HepG2 (cell line): ENCODE measurements around the gene MUSK. TPM values are rescaled to one million over a fixed set of nuclear protein-coding genes. Genes with fewer than 3 reads are reported as not detected.

Experiments
- ATAC-seq: fragments of 200-7000 bp; cut with Tn5 transposase; 3 replicates; pipeline ENCODE4 v1.9.1; 2020; ENCODE audit warnings: mild to moderate bottlenecking, moderate library complexity
- BruUV-seq: library from RNA; stranded (reverse); fragments of 400-500 nt; replicated peaks from 2 replicates; lab custom pipeline; 2021; lab: Mats Ljungman, UMichigan
- CTCF ChIA-PET: fragments of 300-600 bp; formaldehyde crosslinking; extraction: SDS; loops from one replicate; lab custom pipeline; 2021; ENCODE audit warnings: low total read pairs, inconsistent platforms, low intra/inter-chr PET ratio; lab: Yijun Ruan, JAX
- POLR2A ChIA-PET: fragments of 350-600 bp; sonication (Branson Sonifier 250); formaldehyde crosslinking; loops from one replicate; lab custom pipeline; 2020; ENCODE audit warnings: antibody characterized with exemption, inconsistent platforms; lab: Yijun Ruan, JAX
- DNase-seq: peaks from one replicate; pipeline ENCODE4 v3.0.0-alpha.2; 2015; ENCODE audit warnings: low spot score
- FAIRE-seq: peaks from 3 replicates; lab custom pipeline; 2011; peaks lifted over from hg19 to GRCh38; lab: Jason Lieb, UNC
- H2AFZ ChIP-seq: one replicate; pipeline ENCODE4 v1.6.1; 2011; ENCODE audit warnings: low read length, inconsistent platforms
- H3K27ac ChIP-seq: fragments of 300-600 bp; 3 replicates; pipeline ENCODE4 v1.8.0; 2011; ENCODE audit warnings: mixed run types, mild to moderate bottlenecking, mixed read lengths, low read length, inconsistent platforms; ENCODE audit not compliant: insufficient read depth; ENCODE audit errors: extremely low read length
- H3K27me3 ChIP-seq, 2 experiments: fragments of 200-600 bp in 1 of 2; 2 replicates in 1 of 2; 3 replicates in 1 of 2; pipeline versions ENCODE4 v1.6.0 to v1.8.0; 2011; ENCODE audit warnings: low read length in 2 of 2, mild to moderate bottlenecking in 2 of 2, moderate library complexity in 2 of 2, inconsistent platforms in 1 of 2; ENCODE audit not compliant: insufficient read depth in 2 of 2, control insufficient read depth in 1 of 2
- H3K36me3 ChIP-seq, 2 experiments: fragments of 200-600 bp in 1 of 2; replicated peaks in 1 of 2; 2 replicates in 1 of 2; 3 replicates in 1 of 2; pipeline versions ENCODE4 v1.5.1 to v1.8.0; 2011; ENCODE audit warnings: low read length in 2 of 2, inconsistent platforms in 1 of 2; ENCODE audit not compliant: insufficient read depth in 2 of 2, control insufficient read depth in 1 of 2
- H3K4me1 ChIP-seq: 2 replicates; pipeline ENCODE4 v1.5.1; 2012; ENCODE audit warnings: low read length, inconsistent platforms; ENCODE audit not compliant: insufficient read depth
- H3K4me2 ChIP-seq: 2 replicates; pipeline ENCODE4 v1.6.0; 2011; ENCODE audit warnings: low read depth, low read length, inconsistent platforms
- H3K4me3 ChIP-seq, 3 experiments: fragments of 200-600 bp in 1 of 3; sonication (generic), shearing (Covaris generic) in 1 of 3; replicated peaks in 1 of 3; 2 replicates each; pipeline ENCODE4 v1.5.1; 2011 to 2016; ENCODE audit warnings: low read length in 3 of 3, inconsistent platforms in 2 of 3, low read depth in 2 of 3, mild to moderate bottlenecking in 2 of 3, control low read depth in 1 of 3, mixed read lengths in 1 of 3; ENCODE audit not compliant: insufficient read depth in 1 of 3
- H3K79me2 ChIP-seq: one replicate; pipeline ENCODE4 v1.6.1; 2011; ENCODE audit warnings: low read length, inconsistent platforms; ENCODE audit not compliant: insufficient read depth
- H3K9ac ChIP-seq: 2 replicates; pipeline ENCODE4 v1.6.0; 2011; ENCODE audit warnings: mild to moderate bottlenecking, low read depth, low read length, inconsistent platforms; ENCODE audit not compliant: insufficient read depth
- H3K9me3 ChIP-seq: 2 replicates; pipeline ENCODE4 v1.5.1; 2012; ENCODE audit warnings: mild to moderate bottlenecking, low read length
- H4K20me1 ChIP-seq: 2 replicates; pipeline ENCODE4 v1.6.0; 2011; ENCODE audit warnings: inconsistent platforms, mild to moderate bottlenecking, low read length, moderate library complexity; ENCODE audit not compliant: insufficient read depth
- CEBPB ChIP-seq: IDR thresholded peaks from 2 replicates; pipeline ENCODE4 v1.6.1; 2011; ENCODE audit warnings: low read depth, low read length, improper control_type of control experiment, borderline replicate concordance
- ERF ChIP-seq: IDR thresholded peaks from 2 replicates; pipeline ENCODE4 v1.6.1; 2018; ENCODE audit warnings: missing biosample characterization, missing genetic modification reagents
- HOXA3 ChIP-seq: sonication (generic); formaldehyde crosslinking; IDR thresholded peaks from 2 replicates; pipeline ENCODE4 v1.5.0; 2020; ENCODE audit warnings: missing genetic modification reagents
- RXRB ChIP-seq: IDR thresholded peaks from 2 replicates; pipeline ENCODE4 v1.6.1; 2016; ENCODE audit warnings: borderline replicate concordance, missing genetic modification reagents, missing compliant biosample characterization
- SPEN ChIP-seq: sonication (generic); formaldehyde crosslinking; IDR thresholded peaks from 2 replicates; pipeline ENCODE4 v1.5.1; 2020; ENCODE audit warnings: low read depth, mild to moderate bottlenecking, missing genetic modification reagents
- ZNF205 ChIP-seq: IDR thresholded peaks from 2 replicates; pipeline ENCODE4 v1.6.1; 2018; ENCODE audit warnings: missing biosample characterization, missing genetic modification reagents
- ZNF33B ChIP-seq: sonication (generic); formaldehyde crosslinking; IDR thresholded peaks from 2 replicates; pipeline ENCODE4 v1.5.1; 2020; ENCODE audit warnings: mild to moderate bottlenecking, missing genetic modification reagents
- ZNF468 ChIP-seq: sonication (generic); formaldehyde crosslinking; IDR thresholded peaks from 2 replicates; pipeline ENCODE4 v1.8.0; 2022; ENCODE audit warnings: mild to moderate bottlenecking, moderate library complexity, missing genetic modification reagents
- WGBS: methylation state at CpG from one replicate; pipeline ENCODE4 v1.1.6; 2017; ENCODE audit warnings: low lambda C conversion rate; 5-methylcytosine and 5-hydroxymethylcytosine counted together
- in situ Hi-C: cut with HindIII; loops from 2 replicates; pipeline ENCODE4 v1.10.0; 2017; ENCODE audit warnings: low pct_unique_long_range_greater_than_20kb; ENCODE audit not compliant: extremely low pct_ligation_motif_present
- intact Hi-C: fragments of 100-400 bp; cut with micrococcal nuclease; formaldehyde crosslinking; loops from one replicate; pipeline ENCODE4 v1.10.0; 2022; ENCODE audit not compliant: unreplicated experiment
- polyA plus RNA-seq, 8 experiments: library from polyadenylated mRNA; depleted of rRNA in 3 of 8; stranded (reverse) in 7 of 8; unstranded in 1 of 8; fragments of >200 nt; fragmentation: Illumina TruSeq in 4 of 8; extraction: Trizol in 4 of 8; gene quantifications; 2 replicates each; pipeline versions ENCODE4 v1.2.1 to v1.2.3, GENCODE V29; 2011 to 2016; ENCODE audit warnings: low read depth in 4 of 8, missing spikeins in 1 of 8, mixed read lengths in 1 of 8; ENCODE audit not compliant: insufficient read depth in 1 of 8
- total RNA-seq, 5 experiments: library from RNA; depleted of rRNA; stranded (reverse); fragments of >200 nt; fragmentation: Illumina TruSeq; extraction: Trizol; gene quantifications; 2 replicates each; pipeline ENCODE4 v1.2.3, GENCODE V29; 2016; ENCODE audit warnings: low read depth in 1 of 5
- TF ChIP-seq, protein P1 (sequence below): sonication (generic); formaldehyde crosslinking; IDR thresholded peaks from 2 replicates; pipeline ENCODE4 v1.9.0; 2021; ENCODE audit warnings: missing genetic modification reagents, borderline replicate concordance

The MUSK gene
- total and polyA plus RNA-seq, 2 of the 13 experiments (the other 11 are each of a cell fraction or from before 2014, with no cell fraction given): not detected

DNA sequence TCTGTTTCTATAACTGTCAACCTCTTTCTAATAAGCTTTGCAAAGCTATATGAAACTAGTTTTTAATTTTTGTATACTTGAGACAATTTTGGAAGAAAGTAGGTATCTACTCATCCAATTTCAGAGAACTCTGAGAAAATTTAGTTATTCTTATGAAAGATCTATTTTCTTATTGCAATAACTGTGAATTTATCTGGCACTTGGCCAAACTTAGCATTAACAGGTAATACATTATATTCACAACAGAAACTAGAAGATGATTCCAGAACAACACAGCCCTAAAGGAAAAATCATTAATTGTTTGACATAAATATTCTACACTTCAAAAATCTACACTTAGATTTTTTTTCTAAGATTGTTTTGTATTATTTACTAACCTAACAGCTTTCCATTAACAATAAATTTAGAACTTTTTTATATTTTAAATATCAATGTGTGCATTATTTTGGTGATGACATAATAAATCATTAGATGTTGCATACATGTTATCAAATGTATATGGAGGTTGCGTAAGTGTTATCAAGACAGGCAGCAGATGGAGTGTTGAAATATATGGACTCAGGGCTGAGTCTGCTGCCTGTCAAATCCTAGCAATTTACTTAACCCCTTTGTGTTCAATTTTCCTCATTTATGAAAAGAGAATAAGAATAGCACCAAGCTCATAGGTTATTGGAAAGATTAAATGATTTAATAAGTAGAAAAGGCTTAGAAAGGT, 141.8 kb downstream of the MUSK start:
- in situ Hi-C loops: no loop called here
- no peak overlapping the region for H2AFZ ChIP-seq
- H3K36me3 ChIP-seq: no peaks in the 10 kb centered on the region
- intact Hi-C loops: no loop called here
- DNase-seq (no peak), ATAC-seq (no peak), FAIRE-seq (no peak)
- 63% methylated on average over 1 of the region's 1 CpG for WGBS
- no peak overlapping the region for H3K27ac ChIP-seq
- no peaks in the 10 kb centered on the region for H3K27me3 ChIP-seq
- no peaks in the 10 kb centered on the region for H3K4me1 ChIP-seq
- ChIA-PET POLR2A (no interaction called here), CTCF (no interaction called here)
- H4K20me1 ChIP-seq: no peaks in the 10 kb centered on the region
- H3K9me3 ChIP-seq: no peaks in the 10 kb centered on the region
- no peak overlapping the region for H3K9ac ChIP-seq
- H3K4me2 ChIP-seq: no peak overlapping the region
- H3K4me3 ChIP-seq: no peak overlapping the region
- TF ChIP-seq CEBPB (peak; percentile 53; the same call in 1 of the 2 replicates), SPEN (CRISPR knock-in tag) (no peak)
- TF ChIP-seq, protein P1, sequence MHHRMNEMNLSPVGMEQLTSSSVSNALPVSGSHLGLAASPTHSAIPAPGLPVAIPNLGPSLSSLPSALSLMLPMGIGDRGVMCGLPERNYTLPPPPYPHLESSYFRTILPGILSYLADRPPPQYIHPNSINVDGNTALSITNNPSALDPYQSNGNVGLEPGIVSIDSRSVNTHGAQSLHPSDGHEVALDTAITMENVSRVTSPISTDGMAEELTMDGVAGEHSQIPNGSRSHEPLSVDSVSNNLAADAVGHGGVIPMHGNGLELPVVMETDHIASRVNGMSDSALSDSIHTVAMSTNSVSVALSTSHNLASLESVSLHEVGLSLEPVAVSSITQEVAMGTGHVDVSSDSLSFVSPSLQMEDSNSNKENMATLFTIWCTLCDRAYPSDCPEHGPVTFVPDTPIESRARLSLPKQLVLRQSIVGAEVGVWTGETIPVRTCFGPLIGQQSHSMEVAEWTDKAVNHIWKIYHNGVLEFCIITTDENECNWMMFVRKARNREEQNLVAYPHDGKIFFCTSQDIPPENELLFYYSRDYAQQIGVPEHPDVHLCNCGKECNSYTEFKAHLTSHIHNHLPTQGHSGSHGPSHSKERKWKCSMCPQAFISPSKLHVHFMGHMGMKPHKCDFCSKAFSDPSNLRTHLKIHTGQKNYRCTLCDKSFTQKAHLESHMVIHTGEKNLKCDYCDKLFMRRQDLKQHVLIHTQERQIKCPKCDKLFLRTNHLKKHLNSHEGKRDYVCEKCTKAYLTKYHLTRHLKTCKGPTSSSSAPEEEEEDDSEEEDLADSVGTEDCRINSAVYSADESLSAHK (CRISPR knock-in tag): no peak
- H3K79me2 ChIP-seq: no peaks in the 10 kb centered on the region
- no TSS peak for BruUV-seq

- Histone ChIP-seq H3K4me3 (no peak overlapping the region), H3K79me2 (no peaks in the 10 kb centered on the region), H3K9ac (no peak overlapping the region), H3K27ac (no peak overlapping the region), H3K27me3 (no peaks in the 10 kb centered on the region), H3K4me1 (no peaks in the 10 kb centered on the region), H4K20me1 (no peaks in the 10 kb centered on the region), H2AFZ (no peak overlapping the region), H3K9me3 (no peaks in the 10 kb centered on the region), H3K4me2 (no peak overlapping the region), H3K36me3 (no peaks in the 10 kb centered on the region)
- no peak for FAIRE-seq
- in situ Hi-C loops: no loop called here
- WGBS: 0% methylated on average over 3 of the region's 3 CpGs
- ChIA-PET CTCF (no interaction called here), POLR2A (no interaction called here)
- ATAC-seq: no peak
- intact Hi-C loops: no loop called here
- TF ChIP-seq ERF (CRISPR knock-in tag) (no peak), ZNF33B (CRISPR knock-in tag) (no peak), RXRB (CRISPR knock-in tag) (no peak), ZNF468 (CRISPR knock-in tag) (no peak), HOXA3 (CRISPR knock-in tag) (no peak), ZNF205 (CRISPR knock-in tag) (no peak)
- no peak for DNase-seq
- BruUV-seq: no TSS peak
Measured at GRCh38 chr9:110812886-110813285, 144.3 kb downstream of the MUSK start.
